Uterus (tissue), 4 donors: ENCODE measurements around the gene MINK1. TPM values are rescaled to one million over a fixed set of nuclear protein-coding genes. Genes with fewer than 3 reads are reported as not detected.
A peak's percentile ranks its signal among the peaks of the same experiment; 100 is the strongest.
"Not testable (repeated sequence)": the region's sequence is repeated elsewhere in the genome, so short reads cannot be mapped to it uniquely, and the experiment has no call there.

Source experiments
- DNase-seq, 2 donors: peaks; one replicate each; pipeline ENCODE4 v3.0.0-alpha.2; 2019 to 2020
- H3K27ac ChIP-seq, 2 donors: fragments of 200-600 bp; sonication (generic); 1 replicate in 1 of 2; 2 replicates in 1 of 2; pipeline ENCODE4 v1.5.1; 2016 to 2018
- H3K27me3 ChIP-seq, 2 donors: fragments of 200-600 bp; sonication (generic); one replicate each; pipeline ENCODE4 v1.5.1; 2018 to 2019; ENCODE audit warnings: control low read depth in 1 of 2
- H3K36me3 ChIP-seq, 2 donors: fragments of 200-600 bp; sonication (generic); one replicate each; pipeline ENCODE4 v1.5.1; 2019; ENCODE audit warnings: control low read depth in 1 of 2
- H3K4me1 ChIP-seq, 2 donors: fragments of 200-600 bp; sonication (generic); one replicate each; pipeline ENCODE4 v1.5.1; 2018 to 2019; ENCODE audit warnings: control low read depth in 1 of 2
- H3K4me3 ChIP-seq, 2 donors: fragments of 200-600 bp; sonication (generic); 1 replicate in 1 of 2; 2 replicates in 1 of 2; pipeline ENCODE4 v1.5.1; 2018 to 2019; ENCODE audit warnings: mild to moderate bottlenecking in 1 of 2
- H3K9me3 ChIP-seq, 2 donors: fragments of 200-600 bp; sonication (generic); one replicate each; pipeline ENCODE4 v1.5.1; 2019; ENCODE audit warnings: control low read depth in 1 of 2
- POLR2A ChIP-seq, 2 donors: fragments of 450-650 bp; IDR thresholded peaks; one replicate each; pipeline ENCODE4 v1.6.1; 2016; ENCODE audit warnings: antibody characterized with exemption in 2 of 2, mild to moderate bottlenecking in 1 of 2, moderate library complexity in 1 of 2
- intact Hi-C: fragments of 100-400 bp; cut with DNase I; formaldehyde crosslinking; loops from one replicate; pipeline ENCODE4 v1.15.1; 2023; ENCODE audit warnings: low total_unique reads
- total RNA-seq, 4 donors: library from RNA; depleted of rRNA in 3 of 4; stranded (reverse); fragments of >200 nt in 3 of 4; gene quantifications; one replicate each; pipeline versions ENCODE4 v1.1.0 to v1.2.4, GENCODE V29; 2014 to 2023
- TF ChIP-seq, protein P1 (sequence below), 4 experiments: fragments of 200-600 bp in 2 of 4; fragments of 450-650 bp in 2 of 4; sonication (generic) in 2 of 4; IDR thresholded peaks; one replicate each; pipeline ENCODE4 v1.5.1; 2016 to 2019; ENCODE audit warnings: antibody characterized with exemption in 4 of 4, mild to moderate bottlenecking in 2 of 4, moderate library complexity in 1 of 4
- donor health status: DM: yes; HTN: yes; CAD: no.

MINK1 gene
- total RNA-seq, 4 donors from 2014 or later: 17.9 to 99.2 (median 27.9) TPM

DNA sequence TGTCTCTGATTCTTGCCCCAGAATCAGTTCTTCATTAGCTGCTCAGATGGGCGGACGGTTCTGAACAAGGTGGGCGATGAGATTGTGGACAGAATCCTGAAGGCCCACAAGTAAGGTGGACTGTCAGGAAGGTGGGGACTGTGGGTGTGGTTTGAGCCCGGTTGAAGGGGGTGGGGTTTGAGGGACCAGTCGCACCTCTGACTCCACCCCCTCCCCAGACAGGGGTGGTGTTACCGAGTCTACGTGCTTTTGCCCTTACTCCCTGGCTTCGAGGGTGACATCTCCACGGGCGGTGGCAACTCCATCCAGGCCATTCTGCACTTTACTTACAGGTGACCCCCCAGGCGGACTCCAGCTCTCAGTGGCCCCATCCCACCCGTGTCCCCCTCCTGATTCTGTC is 14.9 kb upstream of the MINK1 start:
- H3K36me3 ChIP-seq: no peaks in the 10 kb centered on the region
- no peak overlapping the region for H3K27ac ChIP-seq

DNA sequence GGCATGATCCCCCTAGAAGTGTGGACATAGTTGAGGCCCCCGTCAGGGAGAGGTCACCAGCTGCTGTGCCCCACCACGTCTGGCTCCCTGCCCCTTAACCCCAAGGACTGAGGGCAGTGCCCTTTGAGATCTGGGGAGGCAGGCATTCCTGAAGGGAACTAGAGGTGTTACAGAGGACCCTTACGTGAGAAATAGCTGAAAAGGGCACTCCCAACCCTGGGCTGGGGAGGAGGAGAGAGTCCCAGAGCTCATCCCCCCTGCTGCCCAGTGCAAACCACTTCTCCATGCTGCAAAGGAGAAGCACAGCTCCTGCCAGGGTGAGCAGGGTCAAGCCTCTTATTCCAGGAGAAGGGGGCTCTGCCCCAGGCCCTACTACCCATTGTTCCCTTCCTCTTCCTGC is 10.3 kb upstream of the MINK1 start:
- intact Hi-C loops: no loop called here
- no peak for DNase-seq
- Histone ChIP-seq H3K4me3 (no peak overlapping the region), H3K36me3 (no peaks in the 10 kb centered on the region), H3K27me3 (no peaks in the 10 kb centered on the region), H3K9me3 (no peaks in the 10 kb centered on the region), H3K27ac (no peak overlapping the region), H3K4me1 (no peaks in the 10 kb centered on the region)
- TF ChIP-seq, protein P1, sequence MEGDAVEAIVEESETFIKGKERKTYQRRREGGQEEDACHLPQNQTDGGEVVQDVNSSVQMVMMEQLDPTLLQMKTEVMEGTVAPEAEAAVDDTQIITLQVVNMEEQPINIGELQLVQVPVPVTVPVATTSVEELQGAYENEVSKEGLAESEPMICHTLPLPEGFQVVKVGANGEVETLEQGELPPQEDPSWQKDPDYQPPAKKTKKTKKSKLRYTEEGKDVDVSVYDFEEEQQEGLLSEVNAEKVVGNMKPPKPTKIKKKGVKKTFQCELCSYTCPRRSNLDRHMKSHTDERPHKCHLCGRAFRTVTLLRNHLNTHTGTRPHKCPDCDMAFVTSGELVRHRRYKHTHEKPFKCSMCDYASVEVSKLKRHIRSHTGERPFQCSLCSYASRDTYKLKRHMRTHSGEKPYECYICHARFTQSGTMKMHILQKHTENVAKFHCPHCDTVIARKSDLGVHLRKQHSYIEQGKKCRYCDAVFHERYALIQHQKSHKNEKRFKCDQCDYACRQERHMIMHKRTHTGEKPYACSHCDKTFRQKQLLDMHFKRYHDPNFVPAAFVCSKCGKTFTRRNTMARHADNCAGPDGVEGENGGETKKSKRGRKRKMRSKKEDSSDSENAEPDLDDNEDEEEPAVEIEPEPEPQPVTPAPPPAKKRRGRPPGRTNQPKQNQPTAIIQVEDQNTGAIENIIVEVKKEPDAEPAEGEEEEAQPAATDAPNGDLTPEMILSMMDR (IDR thresholded peaks at IDR 0.05): no peak
- no peak for TF ChIP-seq POLR2A (IDR thresholded peaks at IDR 0.05)

More for the DNA sequence above, 14.9 kb upstream of the MINK1 start:
- DNase-seq: no peak
- TF ChIP-seq, protein P1 (IDR thresholded peaks at IDR 0.05): no peak
- TF ChIP-seq POLR2A (IDR thresholded peaks at IDR 0.05): no peak
- H3K27me3 ChIP-seq: no peaks in the 10 kb centered on the region
- no peak overlapping the region for H3K4me3 ChIP-seq
- intact Hi-C loops: no loop called here
- no peaks in the 10 kb centered on the region for H3K4me1 ChIP-seq
- no peaks in the 10 kb centered on the region for H3K9me3 ChIP-seq

DNA sequence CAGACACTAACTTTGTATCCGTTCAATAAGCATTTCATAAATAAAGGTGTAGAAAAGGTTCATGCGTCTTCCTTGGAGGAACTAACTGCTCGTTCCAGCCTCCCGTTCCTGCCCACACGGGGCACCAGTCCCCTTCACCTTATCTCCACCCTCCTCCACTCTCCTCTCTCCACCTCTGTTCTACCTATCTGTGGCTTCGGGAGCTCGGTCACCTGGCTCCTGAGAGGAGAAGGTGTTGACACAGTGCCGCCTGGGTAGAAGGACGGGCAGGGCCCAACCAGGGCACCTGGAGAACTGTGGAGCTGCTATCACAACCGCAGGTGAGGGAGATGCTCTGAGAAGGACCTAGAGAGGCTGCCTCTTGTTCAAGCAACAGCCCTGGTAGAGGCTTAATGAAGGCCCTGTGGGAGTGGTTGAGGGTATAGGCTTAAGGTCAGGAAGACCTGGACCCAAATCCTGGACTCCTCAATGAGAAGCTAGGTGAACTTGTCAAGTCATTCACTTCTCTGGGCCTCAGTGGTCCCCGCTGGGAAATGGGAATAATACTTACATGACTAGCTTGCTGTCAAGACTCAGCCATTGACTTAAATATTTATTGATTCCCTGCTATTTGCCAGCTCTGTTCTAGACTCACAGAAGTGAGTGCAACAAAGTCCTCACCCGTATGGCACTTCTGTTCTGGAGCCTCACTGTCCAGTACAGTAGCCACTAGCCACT is 9.6 kb upstream of the MINK1 start:
- no peak overlapping the region for H3K4me3 ChIP-seq
- no peaks in the 10 kb centered on the region for H3K36me3 ChIP-seq
- no peaks in the 10 kb centered on the region for H3K27me3 ChIP-seq
- TF ChIP-seq POLR2A (IDR thresholded peaks at IDR 0.05): no peak
- TF ChIP-seq, protein P1 (IDR thresholded peaks at IDR 0.05): no peak
- H3K9me3 ChIP-seq: no peaks in the 10 kb centered on the region
- H3K4me1 ChIP-seq: no peaks in the 10 kb centered on the region
- no peak overlapping the region for H3K27ac ChIP-seq
- intact Hi-C loops: no loop called here
- no peak for DNase-seq

DNA sequence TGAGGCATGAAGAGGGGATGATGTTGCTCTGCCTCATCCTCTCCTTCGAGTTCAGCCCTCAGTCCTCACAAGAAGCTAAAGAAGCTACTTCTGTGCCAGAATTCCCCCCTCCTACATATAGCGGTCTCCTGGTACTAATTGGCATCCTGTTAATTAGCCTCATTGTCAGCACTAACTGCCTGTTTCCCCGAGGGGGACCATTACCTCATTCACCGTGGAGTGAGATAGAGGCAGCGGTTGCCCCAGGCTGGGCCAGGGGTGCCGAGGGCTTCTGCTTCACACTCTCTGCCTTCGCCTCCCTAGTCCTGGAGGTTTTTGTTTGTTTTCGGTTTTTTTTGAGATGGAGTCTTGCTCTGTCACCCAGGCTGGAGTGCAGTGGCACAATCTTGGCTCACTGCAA is 5.7 kb upstream of the MINK1 start:
- Histone ChIP-seq H3K27ac (no peak overlapping the region), H3K27me3 (no peaks in the 10 kb centered on the region), H3K9me3 (no peaks in the 10 kb centered on the region), H3K4me1 (no peaks in the 10 kb centered on the region), H3K36me3 (no peaks in the 10 kb centered on the region), H3K4me3 (no peak overlapping the region)
- intact Hi-C loops: no loop called here
- DNase-seq: no peak
- TF ChIP-seq, protein P1 (IDR thresholded peaks at IDR 0.05): no peak
- no peak for TF ChIP-seq POLR2A (IDR thresholded peaks at IDR 0.05)

DNA sequence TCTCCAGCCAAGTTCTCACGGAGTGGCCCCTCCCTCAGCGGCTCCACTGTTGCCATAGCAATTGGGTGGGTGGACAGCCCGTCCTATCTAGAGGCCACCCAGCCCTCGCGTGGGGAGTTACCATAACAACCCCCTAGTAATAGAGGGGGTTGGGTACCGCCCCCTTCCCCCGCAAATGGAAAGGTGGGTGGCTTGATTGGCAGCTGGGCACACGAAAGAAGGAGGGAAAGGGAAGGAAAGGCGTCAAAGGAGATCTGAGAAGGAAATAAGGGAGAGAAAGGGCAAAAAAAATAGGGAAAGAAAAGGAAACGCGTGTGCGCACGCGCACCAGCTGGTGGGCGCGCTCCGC is 337 bp upstream of the MINK1 start:
- Histone ChIP-seq H3K4me3 (peak overlapping the region; percentile 78 to 81), H3K27ac (peak overlapping the region; percentile 82 to 83)
- H3K9me3 ChIP-seq, intact Hi-C loops, H3K36me3 ChIP-seq, H3K27me3 ChIP-seq, DNase-seq, H3K4me1 ChIP-seq: not testable (repeated sequence)
